ENCODE results near the gene PMEPA1. TPM values are rescaled to one million over a fixed set of nuclear protein-coding genes. Genes with fewer than 3 reads are reported as not detected.

The PMEPA1 gene
- total and polyA plus RNA-seq, 2 experiments from 2014 or later = 7.3 to 15.4 TPM

- Histone ChIP-seq H3K4me3 (peak overlapping the region; percentile 32; the same call in 1 of the 2 replicates), H3K4me1 (ENCODE audit: insufficient read depth) (peaks cover 60% of the 10 kb centered on the region), H3K79me2 (replicated peaks; ENCODE audit: insufficient read depth) (peaks cover 99% of the 10 kb centered on the region), H3F3A (replicated peaks; ENCODE audit: low read depth) (no peaks in the 10 kb centered on the region), H3K27ac (ENCODE audit: low read depth) (0 out of 2 replicates have a peak overlapping the region, but pooled peaks have one; percentile 23), H3K4me2 (peak overlapping the region; percentile 73), H4K20me1 (replicated peaks; ENCODE audit: insufficient read depth) (peaks cover 17% of the 10 kb centered on the region), H3K36me3 (ENCODE audit: insufficient read depth) (no peaks in the 10 kb centered on the region), H3K27me3 (ENCODE audit: insufficient read depth) (no peaks in the 10 kb centered on the region), H2AFZ (no peak overlapping the region), H3K9me2 (ENCODE audit: insufficient read depth) (no peaks in the 10 kb centered on the region)
- Mint-ChIP-seq H3K36me3 (ENCODE audit: low read depth) (peaks cover under 1% of the 10 kb centered on the region; the same call in 2 of the 3 replicates), H3K9me3 (no peaks in the 10 kb centered on the region; the same call in 2 of the 3 replicates), H3K27ac (peak overlapping the region; percentile 33), H3K4me3 (peak overlapping the region; percentile 57), H3K27me3 (ENCODE audit: insufficient read depth, low read depth, poor library complexity) (peaks cover 13% of the 10 kb centered on the region), H3K4me1 (peaks cover 88% of the 10 kb centered on the region)
- TF ChIP-seq CTCF (conservative IDR thresholded peaks at IDR 0.05; ENCODE audit: low read depth in 2 of 2) (no peak), ZNF331 (CRISPR knock-in tag; IDR thresholded peaks at IDR 0.05; ENCODE audit: low read depth) (no peak), ZNF114 (CRISPR knock-in tag; IDR thresholded peaks at IDR 0.05) (no peak), ZNF462 (CRISPR knock-in tag; IDR thresholded peaks at IDR 0.05) (no peak), CREB1 (CRISPR knock-in tag; IDR thresholded peaks at IDR 0.05; ENCODE audit: low read depth) (no peak), EZH2 (IDR thresholded peaks at IDR 0.05; ENCODE audit: low read depth, unreplicated experiment) (no peak), POLR2AphosphoS5 (IDR thresholded peaks at IDR 0.05; ENCODE audit: low read depth) (no peak), NANOG (IDR thresholded peaks at IDR 0.05; ENCODE audit: borderline replicate concordance) (no peak), STAT1 (IDR thresholded peaks at IDR 0.05; ENCODE audit: unreplicated experiment) (no peak), EZH2phosphoT487 (IDR thresholded peaks at IDR 0.05; ENCODE audit: unreplicated experiment) (no peak), ETS1 (IDR thresholded peaks at IDR 0.05) (no peak), JUNB (IDR thresholded peaks at IDR 0.05; ENCODE audit: unreplicated experiment) (no peak), REST (IDR thresholded peaks at IDR 0.05; ENCODE audit: unreplicated experiment) (no peak)
- no peak for DNase-seq (ENCODE audit: low spot score)
- ATAC-seq = peak; percentile 12
Measured at GRCh38 chr20:57683881-57684807, 25.7 kb downstream of the PMEPA1 start.

All from GM23338 (cell line).